K562 (cell line): ENCODE measurements around the gene RBMS1. TPM values are rescaled to one million over a fixed set of nuclear protein-coding genes. Genes with fewer than 3 reads are reported as not detected.

ENCODE experiments used
- ATAC-seq: fragments of 200-7000 bp; cut with Tn5 transposase; 3 replicates; pipeline ENCODE4 v1.9.1; 2020; ENCODE audit warnings: moderate library complexity
- BruUV-seq: library from RNA; stranded (reverse); fragments of 400-500 nt; replicated peaks from 2 replicates; lab custom pipeline; 2021; lab: Mats Ljungman, UMichigan
- CTCF ChIA-PET: fragments of 300-600 bp; formaldehyde crosslinking; extraction: SDS; loops from one replicate; lab custom pipeline; 2021; ENCODE audit warnings: low intra/inter-chr PET ratio; lab: Yijun Ruan, JAX
- POLR2A ChIA-PET: fragments of 300-600, 350-650 bp; sonication (Branson Sonifier 250); formaldehyde crosslinking; extraction: SDS; loops from one replicate; lab custom pipeline; 2021; ENCODE audit warnings: antibody characterized with exemption, inconsistent platforms; lab: Yijun Ruan, JAX
- DNase-seq, 4 experiments: peaks; one replicate each; pipeline versions ENCODE4 v3.0.0 to v3.0.0-alpha.2; 2011 to 2018; ENCODE audit warnings: low spot score in 3 of 4, mixed read lengths in 3 of 4; ENCODE audit errors: extremely low read depth in 1 of 4
- FAIRE-seq: peaks from 2 replicates; lab custom pipeline; 2011; peaks lifted over from hg19 to GRCh38; lab: Jason Lieb, UNC
- H2AFZ ChIP-seq: 2 replicates; pipeline ENCODE4 v1.6.0; 2011; ENCODE audit warnings: low read depth, low read length, control low read depth, inconsistent platforms
- H3K27ac ChIP-seq: fragments of 200-600 bp; 3 replicates; pipeline ENCODE4 v1.8.0; 2011; ENCODE audit warnings: low read depth, mild to moderate bottlenecking, control low read depth, inconsistent platforms, low read length, moderate library complexity, mixed read lengths; ENCODE audit errors: extremely low read depth
- H3K27me3 ChIP-seq, 2 experiments: fragments of 300-600 bp in 1 of 2; 2 replicates in 1 of 2; 3 replicates in 1 of 2; pipeline versions ENCODE4 v1.6.0 to v1.8.0; 2011; ENCODE audit warnings: inconsistent platforms in 2 of 2, low read length in 2 of 2, mild to moderate bottlenecking in 1 of 2, mixed read lengths in 1 of 2, moderate library complexity in 1 of 2; ENCODE audit not compliant: control insufficient read depth in 2 of 2, insufficient read depth in 2 of 2
- H3K36me3 ChIP-seq: fragments of 300-600 bp; 3 replicates; pipeline ENCODE4 v1.8.0; 2011; ENCODE audit warnings: mild to moderate bottlenecking, low read length, inconsistent platforms; ENCODE audit not compliant: control insufficient read depth, insufficient read depth
- H3K4me1 ChIP-seq, 2 experiments: fragments of 200-600 bp in 1 of 2; replicated peaks in 1 of 2; 2 replicates in 1 of 2; 3 replicates in 1 of 2; pipeline versions ENCODE4 v1.5.1 to v1.8.0; 2011; ENCODE audit warnings: inconsistent platforms in 2 of 2, low read length in 2 of 2, mild to moderate bottlenecking in 1 of 2, mixed read lengths in 1 of 2, moderate library complexity in 1 of 2; ENCODE audit not compliant: control insufficient read depth in 2 of 2, insufficient read depth in 2 of 2
- H3K4me2 ChIP-seq: 2 replicates; pipeline ENCODE4 v1.6.1; 2011; ENCODE audit warnings: low read length, control low read depth, inconsistent platforms, mixed read lengths; ENCODE audit not compliant: insufficient read depth
- H3K4me3 ChIP-seq: fragments of 200-600 bp; sonication (generic), shearing (Covaris generic); 2 replicates; pipeline ENCODE4 v1.5.1; 2016; ENCODE audit warnings: control low read depth, inconsistent platforms
- H3K79me2 ChIP-seq: fragments of 200-600 bp; 3 replicates; pipeline ENCODE4 v1.8.0; 2011; ENCODE audit warnings: low read length, inconsistent platforms; ENCODE audit not compliant: control insufficient read depth, insufficient read depth
- H3K9ac ChIP-seq, 2 experiments: 2 replicates each; pipeline versions ENCODE4 v1.6.0 to v1.6.1; 2011; ENCODE audit warnings: low read depth in 2 of 2, low read length in 2 of 2, control low read depth in 1 of 2, inconsistent platforms in 1 of 2, mild to moderate bottlenecking in 1 of 2, mixed read lengths in 1 of 2; ENCODE audit not compliant: insufficient read depth in 1 of 2
- H3K9me1 ChIP-seq: one replicate; pipeline ENCODE4 v1.6.0; 2011; ENCODE audit warnings: inconsistent platforms, mild to moderate bottlenecking, low read length, moderate library complexity; ENCODE audit not compliant: control insufficient read depth, insufficient read depth
- H3K9me3 ChIP-seq: replicated peaks from 2 replicates; pipeline ENCODE4 v1.5.1; 2011; ENCODE audit warnings: low read depth, low read length, inconsistent platforms; ENCODE audit not compliant: control insufficient read depth, insufficient read depth
- H4K20me1 ChIP-seq: replicated peaks from 2 replicates; pipeline ENCODE4 v1.6.1; 2011; ENCODE audit warnings: low read length, inconsistent platforms, mixed read lengths; ENCODE audit not compliant: control insufficient read depth, insufficient read depth
- BCOR ChIP-seq: fragments of 450-650 bp; IDR thresholded peaks from 2 replicates; pipeline ENCODE4 v1.6.1; 2016
- CBFB ChIP-seq: sonication (generic); formaldehyde crosslinking; IDR thresholded peaks from 2 replicates; pipeline ENCODE4 v1.4.0; 2020; ENCODE audit warnings: mild to moderate bottlenecking, missing genetic modification reagents
- CREB3L1 ChIP-seq: fragments of 450-650 bp; IDR thresholded peaks from 2 replicates; pipeline ENCODE4 v1.6.1; 2014; ENCODE audit warnings: low read depth, mild to moderate bottlenecking, moderate library complexity, borderline replicate concordance
- GATA2 ChIP-seq: sonication (generic); formaldehyde crosslinking; IDR thresholded peaks from 2 replicates; pipeline ENCODE4 v1.4.0; 2020; ENCODE audit warnings: mild to moderate bottlenecking, missing genetic modification reagents
- HMG20A ChIP-seq: fragments of 450-650 bp; formaldehyde crosslinking; conservative IDR thresholded peaks from 2 replicates; pipeline ENCODE4 v1.4.0; 2020; ENCODE audit warnings: mild to moderate bottlenecking, mixed read lengths
- IRF1 ChIP-seq: sonication (generic); formaldehyde crosslinking; IDR thresholded peaks from 2 replicates; pipeline ENCODE4 v1.8.0; 2022; ENCODE audit warnings: missing genetic modification reagents, mild to moderate bottlenecking, borderline replicate concordance
- NR2F6 ChIP-seq: fragments of 450-650 bp; formaldehyde crosslinking; IDR thresholded peaks from 2 replicates; pipeline ENCODE4 v1.4.0; 2020; ENCODE audit warnings: mild to moderate bottlenecking
- OTX1 ChIP-seq: fragments of 450-650 bp; formaldehyde crosslinking; IDR thresholded peaks from 2 replicates; pipeline ENCODE4 v1.4.0; 2022; ENCODE audit warnings: mild to moderate bottlenecking
- RREB1 ChIP-seq: fragments of 250-450 bp; sonication (Bioruptor Pico); IDR thresholded peaks from 2 replicates; pipeline ENCODE4 v1.4.0; 2020
- SRSF9 ChIP-seq: fragments of 200-400 bp; formaldehyde crosslinking; IDR thresholded peaks from 2 replicates; pipeline ENCODE4 v1.6.1; 2017; ENCODE audit warnings: low read depth, low read length, borderline replicate concordance
- ZNF12 ChIP-seq: sonication (generic); formaldehyde crosslinking; IDR thresholded peaks from 2 replicates; pipeline ENCODE4 v1.4.0; 2020; ENCODE audit warnings: mild to moderate bottlenecking, missing genetic modification reagents
- ZNF165 ChIP-seq: fragments of 250-450 bp; sonication (Bioruptor Pico); IDR thresholded peaks from 2 replicates; pipeline ENCODE4 v1.4.0; 2020; ENCODE audit warnings: borderline replicate concordance
- ZNF644 ChIP-seq: fragments of 200-800 bp; sonication (Bioruptor generic); IDR thresholded peaks from 2 replicates; pipeline ENCODE4 v1.6.1; 2016; ENCODE audit warnings: low read depth, missing genetic modification characterization, missing compliant biosample characterization
- ZNF75A ChIP-seq: fragments of 450-650 bp; formaldehyde crosslinking; IDR thresholded peaks from 2 replicates; pipeline ENCODE4 v1.4.0; 2020; ENCODE audit warnings: mild to moderate bottlenecking
- WGBS: fragments of 100-300 bp; shearing (Covaris generic); methylation state at CpG from one replicate; pipeline ENCODE4 v1.1.6; 2016; ENCODE audit warnings: low coverage, mixed read lengths; ENCODE audit not compliant: insufficient coverage; ENCODE audit errors: missing lambda C conversion rate; 5-methylcytosine and 5-hydroxymethylcytosine counted together
- in situ Hi-C: fragments of 300-500 bp; cut with MboI; formaldehyde crosslinking; loops from 4 replicates; pipeline ENCODE4 v1.15.0; 2018; ENCODE audit warnings: inconsistent platforms, mixed read lengths
- intact Hi-C: fragments of 100-400 bp; cut with micrococcal nuclease; formaldehyde crosslinking; loops from 2 replicates; pipeline ENCODE4 v1.14.2; 2022
- polyA plus RNA-seq, 8 experiments: library from polyadenylated mRNA; depleted of rRNA in 4 of 8; stranded (reverse) in 5 of 8; unstranded in 3 of 8; fragments of >200 nt; fragmentation: Nextera tagmentation in 2 of 8; fragmentation: Illumina TruSeq in 1 of 8; extraction: Ambion mirVana in 2 of 8; extraction: Trizol in 1 of 8; gene quantifications; 2 replicates each; pipeline versions ENCODE4 v1.2.1 to v1.2.3, GENCODE V29; 2011 to 2014; ENCODE audit warnings: inconsistent platforms in 1 of 8, missing spikeins in 1 of 8
- total RNA-seq, 7 experiments: library from RNA; depleted of rRNA in 6 of 7; stranded (reverse); fragments of >200 nt in 6 of 7; fragmentation: Illumina TruSeq in 2 of 7; extraction: Trizol in 2 of 7; gene quantifications; 2 replicates each; pipeline versions ENCODE4 v1.2.1 to v1.2.3, GENCODE V29; 2011 to 2021; ENCODE audit warnings: low replicate concordance in 1 of 7

Gene RBMS1
- total and polyA plus RNA-seq, 9 of the 15 experiments (the other 6 are each of a cell fraction or from before 2014, with no cell fraction given), result 0.04 to 0.31 (median 0.09) TPM; not detected in 6

GRCh38 chr2:160408959-160409291 lies 84.7 kb downstream of the RBMS1 start (continued):
- no peak for TF ChIP-seq IRF1 (CRISPR knock-in tag)
- no peak for TF ChIP-seq HMG20A
- TF ChIP-seq ZNF644 (tag), result no peak
- no peak for TF ChIP-seq GATA2 (CRISPR knock-in tag)

- 12% methylated on average over 29 of the region's 34 CpGs for WGBS
- no peaks in the 10 kb centered on the region for H4K20me1 ChIP-seq
- POLR2A ChIA-PET, result no interaction called here
- no peak for TF ChIP-seq SRSF9
- TF ChIP-seq CBFB, result no peak
- no peak for TF ChIP-seq NR2F6 (CRISPR knock-in tag)
- no peak for TF ChIP-seq RREB1 (CRISPR knock-in tag)
- TF ChIP-seq BCOR, result no peak
- TF ChIP-seq ZNF165 (CRISPR knock-in tag), result no peak
- no peak for TF ChIP-seq CREB3L1
- no peak for TF ChIP-seq OTX1 (CRISPR knock-in tag)
- no peak for TF ChIP-seq ZNF75A (CRISPR knock-in tag)
- no peak for TF ChIP-seq ZNF12 (CRISPR knock-in tag)
Measured at GRCh38 chr2:160408173-160408958, 85.2 kb downstream of the RBMS1 start.

More at GRCh38 chr2:160408173-160408958, 85.2 kb downstream of the RBMS1 start:
- Histone ChIP-seq H3K9me1 (no peaks in the 10 kb centered on the region), H3K36me3 (no peaks in the 10 kb centered on the region), H3K4me2 (no peak overlapping the region), H3K27ac (no peak overlapping the region), H3K27me3 (peaks cover 10 to 15% of the 10 kb centered on the region in 2 experiments; a peak in 3 of 5 replicates), H3K4me1 (peaks cover 0 to 10% of the 10 kb centered on the region in 2 experiments; a peak in 2 of 5 replicates), H3K9me3 (no peaks in the 10 kb centered on the region), H2AFZ (no peak overlapping the region), H3K9ac (no peak overlapping the region), H3K79me2 (no peaks in the 10 kb centered on the region), H3K4me3 (no peak overlapping the region)
- BruUV-seq, result no TSS peak
- in situ Hi-C loops (no loop called here), intact Hi-C loops (no loop called here)
- FAIRE-seq (no peak), ATAC-seq (no peak), DNase-seq (no peak)
- CTCF ChIA-PET, result no interaction called here
